Naive thymus-derived CD8-positive, alpha-beta T cell (primary cell): ENCODE measurements around the gene UNC5C. TPM values are rescaled to one million over a fixed set of nuclear protein-coding genes. Genes with fewer than 3 reads are reported as not detected.

ENCODE experiments used
- ATAC-seq, 2 donors: fragments of 150-1000 bp; cut with Tn5 transposase in 1 of 2; sonication (Bioruptor Pico), chemical (Tn5 transposase) in 1 of 2; 1 replicate in 1 of 2; 2 replicates in 1 of 2; pipeline ENCODE4 v1.10.0; 2021; ENCODE audit warnings: mild to moderate bottlenecking in 2 of 2, moderate library complexity in 2 of 2
- POLR2A ChIA-PET: fragments of 350-600 bp; sonication (Branson Sonifier 250); formaldehyde crosslinking; loops from one replicate; lab custom pipeline; 2021; ENCODE audit warnings: antibody characterized with exemption; lab: Charles Lee
- DNase-seq, 10 donors: peaks; one replicate each; pipeline versions ENCODE4 v3.0.0 to v3.0.0-alpha.2; 2020 to 2022
- H3K27ac Mint-ChIP-seq, 10 donors: one replicate each; pipeline ENCODE4 v1.8.0; 2020 to 2022; ENCODE audit warnings: mild to moderate bottlenecking in 10 of 10, mixed read lengths in 10 of 10, moderate library complexity in 4 of 10, inconsistent platforms in 1 of 10
- H3K27me3 Mint-ChIP-seq, 5 donors: one replicate each; pipeline ENCODE4 v1.8.0; 2021 to 2022; ENCODE audit warnings: mixed read lengths in 5 of 5
- H3K36me3 Mint-ChIP-seq, 3 donors: one replicate each; pipeline ENCODE4 v1.8.0; 2020 to 2022; ENCODE audit warnings: mixed read lengths in 3 of 3, mild to moderate bottlenecking in 2 of 3, inconsistent platforms in 1 of 3
- H3K4me1 Mint-ChIP-seq, 4 donors: one replicate each; pipeline ENCODE4 v1.8.0; 2021 to 2022; ENCODE audit warnings: mixed read lengths in 4 of 4
- H3K4me3 Mint-ChIP-seq, 10 donors: one replicate each; pipeline ENCODE4 v1.8.0; 2020 to 2022; ENCODE audit warnings: mild to moderate bottlenecking in 10 of 10, mixed read lengths in 10 of 10, moderate library complexity in 6 of 10, inconsistent platforms in 1 of 10
- H3K9me3 Mint-ChIP-seq, 9 donors: one replicate each; pipeline ENCODE4 v1.8.0; 2020 to 2022; ENCODE audit warnings: mixed read lengths in 9 of 9, mild to moderate bottlenecking in 3 of 9, inconsistent platforms in 1 of 9, moderate library complexity in 1 of 9
- polyA plus RNA-seq, 3 donors: library from polyadenylated mRNA; unstranded; fragments of 300-500 nt; fragmentation: Illumina TruSeq; gene quantifications; one replicate each; pipeline ENCODE4 v1.2.3, GENCODE V29; 2021
- total RNA-seq, 8 experiments: library from RNA in 2 of 8; stranded (reverse) in 2 of 8; gene quantifications; one replicate each; pipeline ENCODE4 v1.2.3 and lab custom pipeline; 2021 to 2026

Gene UNC5C
- total and polyA plus RNA-seq, 5 experiments from 2014 or later: not detected

DNA sequence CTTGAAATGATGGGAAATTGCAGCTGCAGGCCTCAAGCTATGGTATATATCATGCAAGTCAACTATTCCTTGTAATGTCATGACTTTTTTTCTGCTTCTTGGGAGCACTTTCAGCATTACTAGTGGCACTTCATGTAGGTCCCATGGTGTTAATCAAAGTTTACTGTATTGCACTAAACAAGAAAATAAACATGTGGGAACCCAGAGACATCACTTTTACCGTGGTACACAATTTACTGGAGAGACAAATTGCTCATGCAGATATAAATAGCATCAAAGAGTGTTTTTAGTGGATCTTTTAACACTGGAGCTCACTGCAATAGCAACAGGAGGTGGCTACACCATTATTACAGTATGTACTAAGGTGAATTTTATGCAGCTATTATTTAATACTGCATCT, 79.2 kb downstream of the UNC5C start:
- POLR2A ChIA-PET: no interaction called here
- no peak overlapping the region for H3K4me3 Mint-ChIP-seq
- peaks cover 0 to 3% (median 0%) of the 10 kb centered on the region in 9 donors for H3K9me3 Mint-ChIP-seq
- DNase-seq (no peak), ATAC-seq (no peak)
- no peak overlapping the region for H3K27ac Mint-ChIP-seq
- no peaks in the 10 kb centered on the region for H3K4me1 Mint-ChIP-seq
- no peaks in the 10 kb centered on the region for H3K36me3 Mint-ChIP-seq
- peaks cover 0 to 4% (median 0%) of the 10 kb centered on the region in 5 donors for H3K27me3 Mint-ChIP-seq

DNA sequence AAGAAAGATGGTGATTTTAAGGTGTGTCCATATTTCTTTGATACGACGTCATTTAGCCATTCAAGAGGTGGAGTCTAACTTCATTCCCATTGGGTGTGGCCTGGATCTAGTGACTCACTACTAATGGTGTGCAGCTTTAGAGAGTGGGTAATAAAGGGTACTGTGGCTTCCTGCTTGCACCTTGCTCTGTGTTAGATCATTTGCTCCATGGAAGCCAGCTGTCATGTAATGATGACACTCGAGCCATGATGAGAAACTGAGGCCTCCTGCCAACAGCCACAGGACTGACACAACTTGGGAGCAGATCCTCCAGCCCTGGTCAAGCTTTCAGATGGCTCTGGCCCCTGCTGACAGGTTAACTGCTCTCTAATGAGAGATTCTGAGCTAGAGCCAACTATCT, 82.0 kb downstream of the UNC5C start:
- Mint-ChIP-seq H3K36me3 (no peaks in the 10 kb centered on the region), H3K9me3 (peaks cover 0 to 3% (median 0%) of the 10 kb centered on the region in 9 donors), H3K27me3 (peaks cover 0 to 10% (median 0%) of the 10 kb centered on the region in 5 donors), H3K27ac (no peak overlapping the region), H3K4me3 (no peak overlapping the region), H3K4me1 (no peaks in the 10 kb centered on the region)
- no peak for ATAC-seq
- no peak for DNase-seq
- POLR2A ChIA-PET: no interaction called here

DNA sequence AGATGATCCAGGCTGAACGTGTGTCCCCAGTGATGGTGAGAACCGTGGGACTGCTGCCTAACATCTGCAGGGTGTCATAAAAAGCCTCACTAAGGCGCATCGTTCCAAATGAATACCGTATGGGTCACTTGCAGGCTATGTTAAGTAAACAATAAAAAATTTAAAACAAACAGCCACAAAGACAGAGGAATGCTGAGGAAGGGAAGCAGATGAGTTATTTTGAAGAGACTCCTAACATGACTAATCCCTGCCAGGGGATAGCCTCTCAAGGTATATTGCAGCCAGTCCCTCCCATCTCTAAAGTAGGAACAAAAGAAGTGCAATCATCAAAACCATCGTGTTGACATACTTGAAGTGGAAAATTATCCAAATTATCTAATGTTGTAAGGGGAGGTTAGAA, 83.8 kb downstream of the UNC5C start:
- no peak for DNase-seq
- no peaks in the 10 kb centered on the region for H3K4me1 Mint-ChIP-seq
- H3K9me3 Mint-ChIP-seq: peaks cover 0 to 8% (median 2%) of the 10 kb centered on the region in 9 donors
- ATAC-seq: no peak
- POLR2A ChIA-PET: no interaction called here
- no peaks in the 10 kb centered on the region for H3K36me3 Mint-ChIP-seq
- no peak overlapping the region for H3K27ac Mint-ChIP-seq
- H3K4me3 Mint-ChIP-seq: no peak overlapping the region
- peaks cover 0 to 9% (median 4%) of the 10 kb centered on the region in 5 donors for H3K27me3 Mint-ChIP-seq

DNA sequence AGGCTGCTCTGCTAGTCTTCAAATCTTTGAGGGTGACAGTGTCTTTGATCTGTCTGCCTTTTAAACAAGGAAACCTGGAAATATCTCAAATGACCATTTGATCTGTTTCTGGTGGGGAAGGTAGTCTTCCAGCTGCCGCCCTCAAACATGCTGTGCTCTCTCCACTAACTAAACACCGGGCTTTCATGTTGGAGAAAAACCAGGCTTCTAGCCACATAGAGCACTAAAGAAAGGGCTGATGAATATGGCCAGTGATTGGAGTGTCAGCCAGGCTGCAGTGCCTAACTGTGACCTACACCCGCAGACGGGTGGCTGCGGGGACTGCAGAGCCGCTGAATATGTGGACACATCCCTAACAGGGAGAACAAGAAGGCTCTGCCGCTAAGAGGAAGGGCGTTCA, 85.9 kb downstream of the UNC5C start:
- no peaks in the 10 kb centered on the region for H3K4me1 Mint-ChIP-seq
- POLR2A ChIA-PET: no interaction called here
- H3K9me3 Mint-ChIP-seq: peaks cover 0 to 8% (median 0%) of the 10 kb centered on the region in 9 donors
- no peak overlapping the region for H3K27ac Mint-ChIP-seq
- H3K4me3 Mint-ChIP-seq: no peak overlapping the region
- DNase-seq (no peak), ATAC-seq (no peak)
- no peaks in the 10 kb centered on the region for H3K36me3 Mint-ChIP-seq
- peaks cover 0 to 9% (median 4%) of the 10 kb centered on the region in 5 donors for H3K27me3 Mint-ChIP-seq

DNA sequence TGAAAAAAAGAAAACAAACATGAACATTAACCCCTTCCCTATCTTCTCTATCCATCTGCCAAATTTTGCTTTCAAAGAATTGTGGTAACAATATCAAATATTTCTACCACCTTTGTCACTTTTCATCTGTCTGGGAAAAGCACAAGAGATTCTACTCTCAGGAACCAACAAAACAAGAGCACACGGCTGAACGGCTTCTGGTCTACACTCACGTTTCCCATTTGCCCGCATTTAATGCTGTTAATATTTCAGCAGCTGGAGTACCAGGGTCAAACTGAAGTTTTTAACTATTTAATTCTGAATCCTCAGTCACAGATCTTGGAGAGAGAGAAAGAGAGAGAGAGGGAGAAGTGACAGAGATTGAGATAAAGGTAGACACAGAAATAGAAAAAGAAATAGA, 91.4 kb downstream of the UNC5C start:
- no peak for DNase-seq
- H3K27ac Mint-ChIP-seq: no peak overlapping the region
- no peak for ATAC-seq
- no peaks in the 10 kb centered on the region for H3K4me1 Mint-ChIP-seq
- H3K36me3 Mint-ChIP-seq: no peaks in the 10 kb centered on the region
- peaks cover 0 to 9% (median 3%) of the 10 kb centered on the region in 5 donors for H3K27me3 Mint-ChIP-seq
- POLR2A ChIA-PET: no interaction called here
- H3K4me3 Mint-ChIP-seq: no peak overlapping the region
- H3K9me3 Mint-ChIP-seq: peaks cover 0 to 8% (median 0%) of the 10 kb centered on the region in 9 donors

GRCh38 chr4:95450294-95450693, 98.5 kb downstream of the UNC5C start:
- Mint-ChIP-seq H3K27ac (no peak overlapping the region), H3K4me1 (no peaks in the 10 kb centered on the region), H3K4me3 (no peak overlapping the region), H3K27me3 (peaks cover 0 to 2% (median 0%) of the 10 kb centered on the region in 5 donors), H3K9me3 (no peaks in the 10 kb centered on the region), H3K36me3 (no peaks in the 10 kb centered on the region)
- POLR2A ChIA-PET: no interaction called here
- ATAC-seq: no peak
- DNase-seq: no peak

GRCh38 chr4:95446173-95446572, 102.6 kb downstream of the UNC5C start:
- Mint-ChIP-seq H3K4me1 (no peaks in the 10 kb centered on the region), H3K9me3 (no peaks in the 10 kb centered on the region), H3K4me3 (no peak overlapping the region), H3K36me3 (no peaks in the 10 kb centered on the region), H3K27me3 (peaks cover 0 to 2% (median 0%) of the 10 kb centered on the region in 5 donors), H3K27ac (no peak overlapping the region)
- DNase-seq (no peak), ATAC-seq (no peak)
- POLR2A ChIA-PET: no interaction called here

DNA sequence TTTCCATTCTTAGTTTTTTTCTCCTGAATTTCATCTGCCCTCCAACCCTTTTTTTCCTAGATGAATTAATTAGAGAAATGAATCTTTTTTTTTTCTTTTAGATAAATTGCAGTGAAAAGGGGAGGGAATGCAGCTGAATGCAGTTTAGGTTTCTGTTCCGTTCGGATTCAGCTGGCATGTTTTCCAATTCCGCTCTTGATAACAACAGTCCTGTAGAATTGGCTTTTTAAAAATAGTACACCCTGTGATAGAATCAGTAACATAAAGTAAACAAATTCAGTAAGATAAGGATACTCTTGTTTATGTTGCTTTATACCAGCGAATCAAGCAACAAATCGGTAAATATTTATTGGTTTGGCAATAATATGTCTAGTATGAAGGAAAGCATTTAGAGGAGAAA, 103.5 kb downstream of the UNC5C start:
- POLR2A ChIA-PET: no interaction called here
- no peaks in the 10 kb centered on the region for H3K4me1 Mint-ChIP-seq

GRCh38 chr4:95444812-95445211, 104.0 kb downstream of the UNC5C start:
- DNase-seq (no peak), ATAC-seq (no peak)
- Mint-ChIP-seq H3K4me1 (no peaks in the 10 kb centered on the region), H3K9me3 (no peaks in the 10 kb centered on the region), H3K4me3 (no peak overlapping the region), H3K27ac (no peak overlapping the region), H3K36me3 (no peaks in the 10 kb centered on the region), H3K27me3 (peaks cover 0 to 3% (median 0%) of the 10 kb centered on the region in 5 donors)
- POLR2A ChIA-PET: interaction anchor here (0.7 kb wide), 1 partner anchor 66 kb away, joined by 3 read pairs; no protein-coding TSS in a partner anchor

More for the DNA sequence above, 103.5 kb downstream of the UNC5C start:
- no peaks in the 10 kb centered on the region for H3K9me3 Mint-ChIP-seq
- ATAC-seq (no peak), DNase-seq (no peak)
- H3K27ac Mint-ChIP-seq: no peak overlapping the region
- H3K4me3 Mint-ChIP-seq: no peak overlapping the region
- no peaks in the 10 kb centered on the region for H3K36me3 Mint-ChIP-seq
- peaks cover 0 to 2% (median 0%) of the 10 kb centered on the region in 5 donors for H3K27me3 Mint-ChIP-seq

DNA sequence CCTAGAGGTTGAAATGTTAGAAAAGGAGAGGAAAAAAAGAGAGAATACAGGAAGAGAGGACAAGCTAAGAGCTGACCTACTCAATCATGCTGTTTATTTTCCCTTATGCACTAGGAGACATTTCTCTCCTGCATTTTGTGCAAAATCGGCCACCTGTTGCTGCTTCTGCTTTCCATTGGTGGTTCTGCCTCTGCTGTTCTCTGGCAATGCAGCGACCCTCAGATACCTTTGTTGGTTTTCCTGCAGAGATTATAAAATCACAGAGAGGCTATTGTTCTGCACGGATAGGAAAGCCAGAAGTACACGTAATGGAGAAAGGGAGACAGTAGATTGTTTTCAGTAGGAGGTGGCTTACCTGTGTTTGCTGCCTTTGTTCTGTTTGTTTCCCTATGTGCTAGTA, 108.9 kb downstream of the UNC5C start:
- no peak overlapping the region for H3K27ac Mint-ChIP-seq
- no peak for DNase-seq
- no peak overlapping the region for H3K4me3 Mint-ChIP-seq
- H3K27me3 Mint-ChIP-seq: peaks cover 0 to 1% (median 0%) of the 10 kb centered on the region in 5 donors
- H3K4me1 Mint-ChIP-seq: no peaks in the 10 kb centered on the region
- no peaks in the 10 kb centered on the region for H3K9me3 Mint-ChIP-seq
- POLR2A ChIA-PET: no interaction called here
- ATAC-seq: no peak
- no peaks in the 10 kb centered on the region for H3K36me3 Mint-ChIP-seq

DNA sequence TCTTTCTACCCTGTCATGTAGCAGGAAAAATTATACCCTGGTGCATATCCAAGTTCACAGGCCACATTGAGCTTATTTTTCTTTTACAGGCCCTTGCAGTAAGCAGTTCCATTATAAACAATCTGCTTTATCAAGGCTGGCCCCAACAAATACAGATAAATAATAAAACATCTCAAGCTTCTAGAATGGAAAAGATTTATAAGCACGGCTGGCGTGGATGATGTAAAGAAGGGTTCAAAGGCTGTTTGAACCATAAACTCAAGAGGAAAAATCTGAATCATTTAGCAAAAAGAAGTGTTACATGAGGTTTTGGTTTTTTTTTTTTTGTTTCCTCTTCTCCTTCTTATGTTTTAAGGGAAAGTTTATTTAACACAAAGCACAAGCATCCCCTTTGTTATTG, 109.7 kb downstream of the UNC5C start:
- Mint-ChIP-seq H3K4me3 (no peak overlapping the region), H3K27ac (no peak overlapping the region), H3K36me3 (no peaks in the 10 kb centered on the region), H3K9me3 (no peaks in the 10 kb centered on the region), H3K4me1 (no peaks in the 10 kb centered on the region), H3K27me3 (peaks cover 0 to 5% (median 0%) of the 10 kb centered on the region in 5 donors)
- DNase-seq (no peak), ATAC-seq (no peak)
- POLR2A ChIA-PET: no interaction called here

DNA sequence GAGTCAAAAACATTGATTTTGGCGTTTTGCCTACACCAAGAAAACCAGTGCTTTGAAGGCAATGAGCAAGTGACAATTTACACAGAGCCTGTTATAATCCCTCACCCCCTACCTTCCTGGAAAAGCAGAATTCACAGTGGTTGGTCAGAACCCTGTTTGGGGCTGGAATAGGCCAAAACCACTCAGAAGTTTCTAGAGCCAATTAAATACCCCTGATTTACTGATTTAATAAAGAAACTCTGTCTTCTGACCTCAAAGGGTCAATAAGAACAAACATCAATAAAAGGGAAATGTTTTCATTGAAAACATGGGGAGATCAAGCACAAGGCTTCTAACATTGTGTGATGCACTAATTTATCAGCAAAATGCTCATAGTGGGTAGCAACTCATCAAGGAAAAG, 116.3 kb downstream of the UNC5C start:
- Mint-ChIP-seq H3K36me3 (no peaks in the 10 kb centered on the region), H3K4me1 (peaks cover 0 to 6% (median 0%) of the 10 kb centered on the region in 4 donors), H3K27ac (no peak overlapping the region), H3K4me3 (no peak overlapping the region), H3K27me3 (peaks cover 0 to 9% (median 2%) of the 10 kb centered on the region in 5 donors), H3K9me3 (no peaks in the 10 kb centered on the region)
- no peak for ATAC-seq
- POLR2A ChIA-PET: no interaction called here
- no peak for DNase-seq

DNA sequence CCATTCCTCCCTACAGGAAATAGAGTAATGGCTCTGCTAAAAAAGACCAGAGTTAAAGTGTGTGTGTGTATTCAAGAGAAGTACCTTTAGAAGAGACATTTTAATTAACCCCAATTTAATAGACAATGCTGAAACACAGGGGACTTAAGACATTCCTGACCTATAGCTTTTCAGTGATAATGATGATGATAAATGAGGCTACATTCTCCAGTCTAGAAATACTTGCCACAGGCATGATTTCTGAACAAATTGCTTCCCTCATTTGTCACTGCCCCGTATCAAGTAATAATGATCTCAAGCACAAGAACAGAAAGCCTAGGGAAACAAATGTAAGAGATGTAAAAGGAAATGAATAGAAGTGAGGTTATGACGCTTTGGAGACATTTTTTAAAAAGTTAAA, 117.1 kb downstream of the UNC5C start:
- Mint-ChIP-seq H3K36me3 (no peaks in the 10 kb centered on the region), H3K27ac (no peak overlapping the region)
- POLR2A ChIA-PET: no interaction called here

DNA sequence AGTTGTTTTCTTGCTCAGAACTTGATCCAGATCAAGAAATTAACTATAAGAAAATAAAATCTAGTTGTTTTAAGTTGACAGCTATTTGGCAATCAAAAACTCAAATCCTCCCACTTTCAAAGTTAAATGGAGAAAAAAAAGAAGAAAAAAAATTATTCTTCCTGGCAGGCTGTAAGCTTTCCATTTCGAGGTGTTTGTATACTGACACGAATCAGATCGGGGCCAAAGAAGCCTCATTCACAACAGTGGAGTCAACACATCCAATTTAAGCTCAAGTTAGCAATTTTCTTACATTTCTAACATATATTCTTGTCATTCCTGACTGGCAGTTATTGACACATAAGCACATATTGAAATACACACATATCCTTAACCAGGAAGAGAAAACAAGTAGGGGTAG, 119.4 kb downstream of the UNC5C start:
- H3K27ac Mint-ChIP-seq: no peak overlapping the region
- POLR2A ChIA-PET: no interaction called here

More for the DNA sequence above, 117.1 kb downstream of the UNC5C start:
- DNase-seq (no peak), ATAC-seq (no peak)
- Mint-ChIP-seq H3K4me3 (no peak overlapping the region), H3K27me3 (peaks cover 0 to 9% (median 2%) of the 10 kb centered on the region in 5 donors), H3K4me1 (peaks cover 0 to 11% (median 3%) of the 10 kb centered on the region in 4 donors), H3K9me3 (no peaks in the 10 kb centered on the region)

More for the DNA sequence above, 119.4 kb downstream of the UNC5C start:
- Mint-ChIP-seq H3K4me1 (peaks cover 0 to 13% (median 3%) of the 10 kb centered on the region in 4 donors), H3K4me3 (no peak overlapping the region), H3K27me3 (peaks cover 0 to 6% (median 2%) of the 10 kb centered on the region in 5 donors), H3K9me3 (peaks cover 0 to 4% (median 0%) of the 10 kb centered on the region in 9 donors), H3K36me3 (no peaks in the 10 kb centered on the region)
- ATAC-seq (no peak), DNase-seq (no peak)
